Astrocyte of the cerebellum (primary cell): Measurements from ENCODE around the gene COQ8A.

Source experiments
- DNase-seq: peaks from one replicate; pipeline ENCODE4 v3.0.0-alpha.2; 2011; ENCODE audit warnings: low read depth
- H3K4me3 ChIP-seq: 2 replicates; pipeline ENCODE4 v1.5.1; 2011; ENCODE audit warnings: mild to moderate bottlenecking, low read depth, low read length, moderate library complexity
- CTCF ChIP-seq: IDR thresholded peaks from 2 replicates; pipeline ENCODE4 v1.5.1; 2012; ENCODE audit warnings: low read length, low read depth, moderate library complexity, mild to moderate bottlenecking; ENCODE audit errors: missing control alignments
- in situ Hi-C: cut with HindIII; loops from 2 replicates; pipeline ENCODE4 v1.10.0; 2017; ENCODE audit warnings: low sequenced_read_pairs

Gene COQ8A

GRCh38 chr1:226948996-226949395, 8.9 kb downstream of the COQ8A start:
- in situ Hi-C loops = no loop called here
- no peak for DNase-seq
- TF ChIP-seq CTCF = no peak
- H3K4me3 ChIP-seq = no peak overlapping the region

- no peak overlapping the region for H3K4me3 ChIP-seq
- TF ChIP-seq CTCF = no peak
- no peak for DNase-seq
- in situ Hi-C loops = no loop called here
These were observed 9.3 kb downstream of the COQ8A start for GRCh38 chr1:226949401-226949800.

GRCh38 chr1:226950316-226950715, 10.2 kb downstream of the COQ8A start:
- no peak for DNase-seq
- in situ Hi-C loops = no loop called here
- H3K4me3 ChIP-seq = no peak overlapping the region
- TF ChIP-seq CTCF = no peak

- no peak overlapping the region for H3K4me3 ChIP-seq
- TF ChIP-seq CTCF = no peak
- no peak for DNase-seq
- in situ Hi-C loops = no loop called here
These were observed 10.8 kb downstream of the COQ8A start for GRCh38 chr1:226950871-226951270.

GRCh38 chr1:226951286-226952117, 11.4 kb downstream of the COQ8A start:
- no peak for DNase-seq
- TF ChIP-seq CTCF = no peak
- in situ Hi-C loops = no loop called here
- H3K4me3 ChIP-seq = no peak overlapping the region

GRCh38 chr1:226952118-226952441, 12.0 kb downstream of the COQ8A start:
- DNase-seq = no peak
- in situ Hi-C loops = no loop called here
- H3K4me3 ChIP-seq = no peak overlapping the region
- no peak for TF ChIP-seq CTCF
